GM20000 (cell line): ENCODE measurements around the gene BMI1.

Experiments used
- DNase-seq: peaks from one replicate; pipeline ENCODE4 v3.0.0; 2012; ENCODE audit warnings: low spot score
- CTCF ChIP-seq: IDR thresholded peaks from 2 replicates; pipeline ENCODE4 v1.5.1; 2012; ENCODE audit warnings: mild to moderate bottlenecking, control low read depth; ENCODE audit errors: extremely low read depth, missing control alignments

BMI1 gene

DNA sequence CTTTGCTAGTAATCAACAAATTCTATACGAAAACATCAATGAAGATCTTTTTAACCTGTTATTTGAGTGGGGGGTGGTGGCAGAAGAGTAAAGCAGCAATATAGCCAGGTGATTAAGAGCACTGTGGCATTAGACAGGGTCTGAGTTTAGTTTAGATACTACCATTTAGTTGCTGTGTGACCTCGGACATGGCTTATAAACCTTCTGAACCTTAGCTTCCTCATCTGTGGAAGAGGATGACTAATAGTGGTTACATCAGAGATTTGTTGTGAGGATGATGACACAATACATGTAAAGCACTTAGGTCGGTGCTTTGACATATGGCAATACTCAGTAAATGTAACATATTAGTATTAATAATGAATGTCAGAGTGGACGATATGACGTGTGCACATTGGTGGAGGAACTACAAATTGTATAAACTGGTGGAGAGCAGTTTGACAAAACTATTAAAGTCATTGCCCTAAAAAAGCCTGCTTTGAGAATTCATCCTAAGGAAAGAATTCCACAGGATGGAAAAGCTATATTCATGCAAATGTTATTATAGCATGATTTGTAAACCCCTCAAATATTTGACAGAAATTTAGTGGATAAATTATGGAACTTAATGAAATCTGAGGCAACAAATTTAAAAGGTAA is 48.7 kb downstream of the BMI1 start:
- TF ChIP-seq CTCF = no peak
- no peak for DNase-seq

DNA sequence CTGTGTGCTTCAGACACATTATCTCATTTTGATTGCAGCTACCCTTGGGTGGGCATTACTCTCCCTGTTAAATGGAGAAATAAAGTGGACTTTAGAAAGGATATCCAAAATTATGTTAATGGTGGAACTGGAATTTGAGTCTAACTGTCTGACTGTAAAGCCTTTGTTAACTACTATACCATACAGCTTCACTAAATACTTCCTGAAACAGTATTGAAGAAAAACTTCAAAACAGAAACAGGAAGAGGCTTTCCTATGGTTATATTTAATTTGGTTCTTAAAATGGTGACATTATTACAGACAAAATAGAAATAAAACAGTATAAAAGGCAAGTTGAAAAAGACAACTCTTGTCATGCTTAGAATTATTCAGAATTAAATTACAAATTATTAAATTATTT is 49.4 kb downstream of the BMI1 start:
- TF ChIP-seq CTCF = no peak
- DNase-seq = no peak

DNA sequence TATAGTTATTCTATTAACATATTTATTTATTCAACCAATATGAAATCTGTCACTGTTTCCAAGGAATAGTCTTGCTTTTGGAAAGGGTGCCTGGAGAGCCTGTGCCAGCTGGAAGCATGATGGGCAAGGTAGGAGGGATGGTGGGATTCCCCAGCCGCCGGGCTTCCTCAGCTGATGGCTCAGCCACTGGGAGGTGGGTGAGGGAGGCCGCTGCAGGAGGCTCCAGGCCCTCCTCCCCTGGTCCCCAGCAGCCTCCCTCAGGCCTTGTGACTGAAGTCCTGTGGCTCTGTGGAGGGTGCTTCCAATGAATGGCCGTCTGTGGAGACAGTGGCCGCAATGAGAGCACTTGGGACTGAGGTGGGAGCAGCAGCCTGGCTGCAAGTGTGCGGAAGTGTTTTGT is 51.4 kb downstream of the BMI1 start:
- DNase-seq = no peak
- TF ChIP-seq CTCF = no peak

DNA sequence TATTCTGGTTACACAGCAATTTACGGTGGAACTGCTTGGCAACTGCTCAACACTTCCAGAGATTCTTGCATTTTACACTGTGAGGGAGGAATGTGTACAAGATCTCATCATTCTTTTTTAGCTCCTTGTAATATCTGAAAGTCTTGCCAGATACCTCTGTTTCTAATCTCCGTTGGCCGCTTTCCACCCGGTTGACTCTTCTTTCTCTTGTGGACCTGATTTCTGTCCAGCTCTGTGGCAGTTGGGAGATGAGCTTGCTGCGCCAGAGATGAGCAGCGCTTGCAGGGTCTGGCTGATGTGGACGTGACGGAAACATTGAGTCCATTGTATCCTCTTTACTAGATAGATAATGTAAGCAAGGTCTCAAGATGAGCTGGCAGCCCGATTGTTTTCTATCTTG is 52.0 kb downstream of the BMI1 start:
- no peak for DNase-seq
- no peak for TF ChIP-seq CTCF

GRCh38 chr10:22374489-22375126 is 53.7 kb downstream of the BMI1 start:
- TF ChIP-seq CTCF = no peak
- no peak for DNase-seq

GRCh38 chr10:22379059-22379458 is 58.2 kb downstream of the BMI1 start:
- peak; percentile 30 for DNase-seq
- no peak for TF ChIP-seq CTCF
